ENCODE measurements around the gene TRIP13.
"Not testable (repeated sequence)": the region's sequence is repeated elsewhere in the genome, so short reads cannot be mapped to it uniquely, and the experiment has no call there.

The TRIP13 gene

DNA sequence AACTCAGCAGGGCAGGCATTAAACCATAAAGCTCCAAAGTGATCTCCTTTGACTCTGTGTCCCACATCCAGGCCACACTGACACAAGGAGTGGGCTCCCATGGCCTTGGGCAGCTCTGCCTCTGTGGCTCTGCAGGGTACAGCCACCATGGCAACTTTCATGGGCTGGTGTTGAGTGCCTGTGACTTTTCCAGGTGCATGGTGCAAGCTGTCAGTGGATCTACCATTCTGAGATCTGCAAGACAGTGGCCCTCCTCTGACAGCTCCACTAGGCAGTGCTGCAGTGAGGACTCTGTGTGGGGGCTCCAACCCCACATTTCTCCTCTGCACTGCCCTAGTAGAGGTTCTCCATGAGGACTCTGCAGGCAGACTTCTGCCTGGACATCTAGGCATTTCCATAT is 41.3 kb downstream of the TRIP13 start:
- H3K27ac Mint-ChIP-seq; H3K4me3 Mint-ChIP-seq; DNase-seq (ENCODE audit: low spot score); H3K27me3 Mint-ChIP-seq (ENCODE audit: low read depth); H3K9me3 Mint-ChIP-seq; H3K36me3 Mint-ChIP-seq (ENCODE audit: low read depth): not testable (repeated sequence)
- H3K4me1 Mint-ChIP-seq (ENCODE audit: low read depth) = peaks cover 18% of the 10 kb centered on the region

DNA sequence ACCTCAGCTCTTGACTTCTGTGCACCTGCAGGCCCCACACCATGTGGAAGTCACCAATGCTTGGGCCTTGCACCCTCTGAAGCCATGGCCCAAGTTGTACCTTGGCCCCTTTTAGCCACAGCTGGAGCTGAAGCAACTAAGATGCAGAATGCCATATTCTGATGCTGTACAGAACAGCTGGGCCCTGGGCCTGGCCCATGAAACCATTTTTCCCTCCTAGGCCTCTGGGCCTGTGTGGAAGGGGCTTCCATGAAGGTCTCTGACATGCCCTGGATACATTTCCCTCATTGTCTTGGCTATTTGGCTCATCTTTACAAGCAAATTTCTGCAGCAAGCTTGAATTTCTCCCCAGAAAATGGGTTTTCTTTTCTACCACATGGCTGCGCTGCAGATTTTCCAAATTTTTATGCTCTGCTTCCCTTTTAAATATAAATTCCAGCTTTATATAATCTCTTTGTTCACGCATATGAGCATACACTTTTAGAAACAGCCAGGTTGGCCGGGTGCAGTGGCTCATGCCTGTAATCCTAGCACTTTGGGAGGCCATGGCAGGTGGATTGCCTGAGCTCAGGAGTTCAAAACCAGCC is 41.8 kb downstream of the TRIP13 start:
- not testable (repeated sequence) for H3K36me3 Mint-ChIP-seq (ENCODE audit: low read depth); DNase-seq (ENCODE audit: low spot score)

DNA sequence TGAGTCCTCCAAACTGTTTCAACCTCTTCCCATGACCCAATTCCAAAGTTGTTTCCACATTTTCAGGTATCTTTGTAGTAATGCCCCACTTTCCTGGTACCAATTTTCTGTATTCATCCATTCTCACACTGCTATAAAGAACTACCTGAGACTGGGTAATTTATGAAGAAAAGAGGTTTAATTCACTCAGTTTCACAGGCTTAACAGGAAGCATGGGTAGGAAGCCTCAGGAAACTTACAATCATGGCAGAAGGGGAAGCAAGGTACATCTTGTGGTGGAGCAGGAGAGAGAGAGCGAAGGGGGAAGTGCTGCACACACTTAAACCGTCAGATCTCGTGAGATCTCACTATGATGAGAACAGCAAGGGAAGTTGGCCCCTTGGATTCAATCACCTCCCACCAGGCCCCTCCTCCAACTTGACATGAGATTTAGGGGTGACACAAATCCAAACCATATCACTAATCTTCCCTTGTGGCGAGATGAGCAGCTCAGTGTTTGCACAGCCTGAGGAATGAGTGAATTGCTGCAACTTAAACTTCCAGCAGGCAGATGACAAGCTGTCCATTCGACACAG is 42.9 kb downstream of the TRIP13 start:
- H3K36me3 Mint-ChIP-seq (ENCODE audit: low read depth) = no peaks in the 10 kb centered on the region
- no peak overlapping the region for H3K4me3 Mint-ChIP-seq
- no peak for DNase-seq (ENCODE audit: low spot score)
- H3K27me3 Mint-ChIP-seq (ENCODE audit: low read depth) = peaks cover 3% of the 10 kb centered on the region
- H3K4me1 Mint-ChIP-seq (ENCODE audit: low read depth) = peaks cover 18% of the 10 kb centered on the region
- H3K27ac Mint-ChIP-seq = no peak overlapping the region
- no peaks in the 10 kb centered on the region for H3K9me3 Mint-ChIP-seq

More for the DNA sequence above, 41.8 kb downstream of the TRIP13 start:
- H3K4me3 Mint-ChIP-seq; H3K27ac Mint-ChIP-seq; H3K9me3 Mint-ChIP-seq; H3K27me3 Mint-ChIP-seq (ENCODE audit: low read depth): not testable (repeated sequence)
- H3K4me1 Mint-ChIP-seq (ENCODE audit: low read depth) = peaks cover 18% of the 10 kb centered on the region

DNA sequence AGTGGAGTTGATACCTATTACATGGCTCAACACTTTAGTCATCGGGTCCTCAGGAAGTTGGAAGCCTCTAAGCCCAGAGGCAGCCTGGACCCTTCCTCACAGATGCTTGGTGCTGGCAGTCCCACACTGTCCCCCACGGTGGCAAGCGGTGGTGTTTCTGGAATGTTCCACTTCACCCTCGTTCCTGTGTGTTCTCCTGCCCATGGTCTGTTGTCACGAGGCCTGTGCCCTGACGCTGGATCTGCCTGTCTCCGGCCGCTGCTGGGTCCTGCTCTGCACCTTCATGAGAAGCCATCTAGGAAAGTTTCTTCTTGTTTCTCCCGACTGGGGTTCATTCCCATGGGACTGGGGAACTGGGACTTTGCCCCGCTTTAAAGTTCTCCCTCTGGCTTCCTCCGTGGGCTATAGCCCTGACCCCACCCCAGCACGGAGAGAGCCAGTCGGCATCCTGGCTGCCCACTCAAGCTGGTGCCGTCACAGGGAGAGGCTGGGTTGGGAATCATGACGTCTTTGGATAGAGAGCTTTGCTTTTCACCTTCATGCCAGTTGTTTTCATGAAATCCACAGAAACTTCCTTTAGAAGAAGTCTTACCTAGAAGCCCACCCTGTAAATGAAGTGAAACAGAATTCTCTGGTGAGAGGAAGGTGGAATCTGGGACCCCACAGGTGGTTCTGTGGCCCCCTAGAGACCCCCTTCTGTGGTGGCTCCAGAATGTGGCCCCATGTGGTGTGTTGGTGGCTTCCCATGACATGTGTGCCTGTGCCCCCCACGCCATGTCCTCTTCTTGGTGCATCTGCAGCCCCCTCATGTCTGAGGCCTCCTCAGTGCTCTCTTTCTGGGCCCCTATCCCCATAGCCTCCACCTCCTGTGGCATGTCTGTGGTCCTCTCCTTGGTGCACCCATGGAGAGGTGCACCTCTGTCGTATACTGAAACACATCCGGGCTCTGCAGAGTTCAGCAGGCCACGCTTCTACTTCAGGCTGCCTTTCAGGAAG is 43.8 kb downstream of the TRIP13 start:
- H3K27ac Mint-ChIP-seq = no peak overlapping the region
- no peaks in the 10 kb centered on the region for H3K9me3 Mint-ChIP-seq
- H3K27me3 Mint-ChIP-seq (ENCODE audit: low read depth) = peaks cover 10% of the 10 kb centered on the region
- peaks cover 22% of the 10 kb centered on the region for H3K4me1 Mint-ChIP-seq (ENCODE audit: low read depth)
- DNase-seq (ENCODE audit: low spot score) = no peak
- H3K36me3 Mint-ChIP-seq (ENCODE audit: low read depth) = no peaks in the 10 kb centered on the region
- no peak overlapping the region for H3K4me3 Mint-ChIP-seq

DNA sequence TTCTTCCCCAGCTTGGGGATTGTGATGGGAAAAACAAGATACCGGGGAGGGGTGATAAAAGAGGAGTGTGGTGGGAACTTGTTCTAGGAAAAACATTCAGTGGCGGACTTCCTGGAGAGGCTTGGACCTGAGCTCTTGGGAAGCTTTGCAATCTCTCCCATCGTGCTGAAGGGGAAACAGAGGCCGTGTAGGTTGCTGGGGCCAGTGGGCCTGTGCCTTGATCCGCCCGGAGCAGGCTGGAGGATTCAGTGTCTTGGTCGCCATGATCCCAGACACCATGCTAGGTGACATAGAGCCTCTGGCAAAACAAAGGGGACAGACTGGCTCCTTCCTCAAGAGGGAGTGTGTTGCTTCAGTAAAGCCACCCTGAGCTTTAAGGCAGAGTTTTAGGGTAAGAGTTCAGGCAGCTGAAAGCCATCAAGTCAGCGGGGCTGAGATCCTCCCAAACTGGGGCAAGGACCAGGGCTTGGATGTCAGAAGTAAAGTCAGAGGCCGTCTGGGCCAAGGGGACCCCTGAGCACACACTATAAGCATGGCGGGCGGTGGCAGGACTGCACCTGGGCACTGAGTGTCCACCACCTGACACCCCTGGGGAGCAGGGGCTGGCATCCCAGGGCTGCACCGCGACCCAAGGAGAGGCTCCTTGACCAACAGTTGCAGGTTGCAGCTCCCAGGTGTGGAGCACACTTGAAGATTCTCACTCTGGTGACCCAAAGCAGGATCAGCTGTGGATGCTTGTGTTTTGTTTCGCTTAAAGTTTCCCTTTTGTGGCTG is 44.7 kb downstream of the TRIP13 start:
- peaks cover 14% of the 10 kb centered on the region for H3K27me3 Mint-ChIP-seq (ENCODE audit: low read depth)
- DNase-seq (ENCODE audit: low spot score) = no peak
- H3K4me3 Mint-ChIP-seq = no peak overlapping the region
- no peaks in the 10 kb centered on the region for H3K36me3 Mint-ChIP-seq (ENCODE audit: low read depth)
- no peak overlapping the region for H3K27ac Mint-ChIP-seq
- H3K9me3 Mint-ChIP-seq = no peaks in the 10 kb centered on the region
- peaks cover 25% of the 10 kb centered on the region for H3K4me1 Mint-ChIP-seq (ENCODE audit: low read depth)

DNA sequence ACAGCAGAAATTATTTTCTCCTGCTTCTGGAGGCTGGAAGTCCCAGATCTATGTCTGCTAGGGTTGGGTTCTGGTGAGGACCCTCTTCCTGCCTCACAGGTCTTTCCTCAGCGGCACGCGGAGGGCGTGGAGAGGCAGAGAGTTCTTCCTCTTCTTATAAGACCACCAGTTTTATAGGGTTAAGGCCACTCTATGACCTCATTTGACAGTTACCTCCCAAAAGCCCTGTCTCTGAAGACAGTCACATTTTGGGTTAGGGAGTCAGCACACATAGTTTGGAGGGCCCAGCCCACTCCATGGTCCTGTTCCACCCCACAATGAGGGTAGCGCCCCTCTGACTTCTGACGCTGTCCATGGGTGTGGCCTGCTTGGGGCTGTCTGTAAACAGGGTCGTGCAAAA is 46.7 kb downstream of the TRIP13 start:
- Mint-ChIP-seq H3K36me3 (ENCODE audit: low read depth) (no peaks in the 10 kb centered on the region), H3K4me1 (ENCODE audit: low read depth) (peaks cover 28% of the 10 kb centered on the region), H3K4me3 (no peak overlapping the region), H3K27ac (no peak overlapping the region), H3K9me3 (no peaks in the 10 kb centered on the region), H3K27me3 (ENCODE audit: low read depth) (peaks cover 28% of the 10 kb centered on the region)
- no peak for DNase-seq (ENCODE audit: low spot score)

DNA sequence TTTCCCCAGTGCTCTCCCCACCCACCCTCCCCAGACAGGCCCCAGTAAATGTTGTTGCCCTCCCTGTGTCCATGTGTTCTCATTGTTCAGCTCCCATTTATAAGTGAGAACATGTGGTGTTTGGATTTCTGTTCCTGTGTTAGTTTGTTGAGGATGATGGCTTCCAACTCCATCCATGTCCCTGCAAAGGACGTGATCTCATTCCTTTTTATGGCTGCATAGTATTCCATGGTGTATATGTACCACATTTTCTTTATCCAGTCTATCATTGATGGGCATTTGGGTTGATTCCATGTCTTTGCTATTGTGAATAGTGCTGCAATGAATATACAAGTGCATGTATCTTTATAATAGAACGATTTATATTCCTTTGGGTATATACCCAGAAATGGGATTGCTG is 48.1 kb downstream of the TRIP13 start:
- H3K4me3 Mint-ChIP-seq; H3K27ac Mint-ChIP-seq; DNase-seq (ENCODE audit: low spot score); H3K9me3 Mint-ChIP-seq; H3K36me3 Mint-ChIP-seq (ENCODE audit: low read depth): not testable (repeated sequence)
- Mint-ChIP-seq H3K27me3 (ENCODE audit: low read depth) (peaks cover 42% of the 10 kb centered on the region), H3K4me1 (ENCODE audit: low read depth) (peaks cover 31% of the 10 kb centered on the region)

DNA sequence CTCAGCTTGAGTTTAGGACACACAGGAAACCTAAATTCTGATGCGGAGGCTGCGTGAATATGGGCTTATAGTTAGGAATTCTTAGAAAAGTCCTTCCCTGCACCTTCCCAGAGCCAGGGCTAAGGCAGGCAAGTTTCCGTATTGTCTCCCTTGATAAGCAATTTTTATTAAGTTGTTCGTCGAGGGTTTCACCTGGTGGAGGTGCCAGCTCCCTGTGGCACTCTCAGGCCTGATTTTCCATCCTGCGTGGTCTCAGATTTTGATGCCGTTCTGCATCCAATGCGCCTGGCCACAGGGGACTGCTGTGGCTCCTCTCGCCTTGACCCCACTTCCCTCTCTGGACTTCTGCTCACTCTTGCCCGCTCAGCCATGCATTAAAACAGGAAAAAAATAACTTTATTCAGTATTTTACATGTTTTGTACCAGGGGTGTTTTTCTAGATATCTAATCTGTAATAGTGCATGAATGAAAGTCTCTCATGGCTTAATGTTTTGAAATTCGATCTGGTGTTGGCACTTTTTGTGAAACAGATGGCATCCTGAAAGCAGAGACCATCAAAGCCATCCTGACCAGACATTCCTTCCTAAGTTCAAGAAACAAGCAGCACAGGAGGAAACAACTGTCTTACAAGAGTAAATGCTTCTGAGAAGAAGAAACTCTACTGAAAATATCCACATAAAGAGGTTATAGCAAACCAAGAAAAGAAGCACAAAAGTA is 50.7 kb downstream of the TRIP13 start:
- Mint-ChIP-seq H3K36me3 (ENCODE audit: low read depth) (no peaks in the 10 kb centered on the region), H3K4me3 (no peak overlapping the region), H3K27me3 (ENCODE audit: low read depth) (peaks cover 51% of the 10 kb centered on the region), H3K4me1 (ENCODE audit: low read depth) (peaks cover 36% of the 10 kb centered on the region), H3K9me3 (no peaks in the 10 kb centered on the region), H3K27ac (no peak overlapping the region)
- DNase-seq (ENCODE audit: low spot score) = no peak

DNA sequence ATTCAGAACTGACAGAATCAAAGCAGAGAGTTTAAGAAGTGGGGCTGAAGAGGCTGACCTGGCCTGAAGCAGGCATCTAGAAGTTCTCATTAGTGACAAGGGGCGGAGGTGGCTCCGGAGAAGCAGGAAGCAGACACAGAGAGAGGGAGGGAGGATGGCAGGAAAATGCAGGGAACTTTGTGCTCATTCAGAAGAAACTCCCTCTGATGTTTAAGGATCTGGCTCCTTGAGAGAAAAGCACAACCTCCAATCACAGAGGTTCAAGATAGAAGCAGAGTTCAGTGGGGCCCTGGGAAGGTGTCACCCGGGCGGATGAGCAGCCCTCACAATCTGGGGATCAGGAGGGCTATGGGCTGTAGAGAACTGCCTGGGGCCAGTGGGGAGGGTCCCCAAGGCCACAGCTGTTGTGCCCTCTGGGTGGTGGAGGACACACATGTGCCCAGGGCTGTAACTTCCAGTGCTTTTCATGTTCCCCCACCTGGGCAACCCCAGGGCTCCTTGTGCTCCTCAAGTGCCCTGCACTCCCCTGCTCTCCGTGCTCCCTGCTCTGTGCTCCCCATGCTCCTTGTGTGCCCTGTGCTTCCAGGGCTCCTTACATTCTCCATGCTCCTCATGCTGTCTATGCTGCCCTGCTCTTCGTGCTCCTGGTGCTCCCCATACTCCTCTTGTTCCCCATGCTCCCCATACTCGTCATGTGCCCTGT is 51.4 kb downstream of the TRIP13 start:
- Mint-ChIP-seq H3K4me3 (no peak overlapping the region), H3K27ac (peak overlapping the region; percentile 60), H3K36me3 (ENCODE audit: low read depth) (no peaks in the 10 kb centered on the region), H3K9me3 (no peaks in the 10 kb centered on the region), H3K4me1 (ENCODE audit: low read depth) (peaks cover 38% of the 10 kb centered on the region), H3K27me3 (ENCODE audit: low read depth) (peaks cover 51% of the 10 kb centered on the region)
- DNase-seq (ENCODE audit: low spot score) = no peak

DNA sequence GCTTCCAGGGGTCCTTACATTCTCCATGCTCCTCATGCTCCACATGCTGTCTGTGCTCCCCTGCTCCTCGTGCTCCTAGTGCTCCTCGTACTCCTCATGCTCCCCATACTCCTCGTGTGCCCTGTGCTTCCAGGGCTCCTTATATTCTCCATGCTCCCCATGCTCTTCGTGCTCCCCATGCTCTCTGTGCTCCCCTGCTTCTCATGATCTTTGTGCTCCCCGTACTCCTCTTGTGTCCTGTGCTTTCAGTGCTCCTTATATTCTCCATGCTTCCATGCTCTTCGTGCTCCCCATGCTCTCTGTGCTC is 51.9 kb downstream of the TRIP13 start:
- no peak for DNase-seq (ENCODE audit: low spot score)
- Mint-ChIP-seq H3K4me1 (ENCODE audit: low read depth) (peaks cover 38% of the 10 kb centered on the region), H3K27me3 (ENCODE audit: low read depth) (peaks cover 50% of the 10 kb centered on the region), H3K9me3 (no peaks in the 10 kb centered on the region), H3K36me3 (ENCODE audit: low read depth) (no peaks in the 10 kb centered on the region), H3K4me3 (no peak overlapping the region), H3K27ac (peak overlapping the region; percentile 60)

DNA sequence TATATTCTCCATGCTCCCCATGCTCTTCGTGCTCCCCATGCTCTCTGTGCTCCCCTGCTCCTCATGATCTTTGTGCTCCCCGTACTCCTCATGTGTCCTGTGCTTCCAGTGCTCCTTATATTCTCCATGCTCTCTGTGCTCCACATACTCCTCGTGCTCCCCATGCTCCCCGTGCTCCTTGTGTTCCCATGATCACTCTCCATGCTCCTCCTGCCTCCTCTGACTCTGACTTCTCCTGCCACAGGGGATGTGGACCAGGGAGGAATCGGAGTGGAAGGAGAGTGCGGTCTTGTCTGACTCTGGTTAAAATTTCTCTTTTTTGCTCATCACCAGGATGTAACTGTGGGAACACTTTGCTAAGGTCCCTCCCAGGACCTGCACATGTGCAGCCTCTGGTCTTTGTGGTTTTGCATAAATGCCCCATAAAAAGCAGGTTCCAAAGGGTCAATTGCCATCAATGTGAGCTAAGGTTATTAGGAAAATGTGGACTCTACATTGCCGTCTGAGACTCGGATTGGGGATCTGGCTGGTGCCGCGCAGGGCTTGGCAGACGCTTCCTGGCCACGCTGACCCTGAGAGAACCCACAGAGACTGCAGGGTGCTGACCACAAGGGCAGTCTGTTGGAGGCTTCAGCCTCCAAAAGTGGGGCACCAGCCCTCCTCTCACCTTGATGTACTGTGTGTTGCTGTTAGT is 52.5 kb downstream of the TRIP13 start:
- no peak for DNase-seq (ENCODE audit: low spot score)
- H3K9me3 Mint-ChIP-seq = no peaks in the 10 kb centered on the region
- H3K36me3 Mint-ChIP-seq (ENCODE audit: low read depth) = peaks cover under 1% of the 10 kb centered on the region
- peaks cover 38% of the 10 kb centered on the region for H3K4me1 Mint-ChIP-seq (ENCODE audit: low read depth)
- H3K27ac Mint-ChIP-seq = no peak overlapping the region
- H3K27me3 Mint-ChIP-seq (ENCODE audit: low read depth) = peaks cover 48% of the 10 kb centered on the region
- no peak overlapping the region for H3K4me3 Mint-ChIP-seq

DNA sequence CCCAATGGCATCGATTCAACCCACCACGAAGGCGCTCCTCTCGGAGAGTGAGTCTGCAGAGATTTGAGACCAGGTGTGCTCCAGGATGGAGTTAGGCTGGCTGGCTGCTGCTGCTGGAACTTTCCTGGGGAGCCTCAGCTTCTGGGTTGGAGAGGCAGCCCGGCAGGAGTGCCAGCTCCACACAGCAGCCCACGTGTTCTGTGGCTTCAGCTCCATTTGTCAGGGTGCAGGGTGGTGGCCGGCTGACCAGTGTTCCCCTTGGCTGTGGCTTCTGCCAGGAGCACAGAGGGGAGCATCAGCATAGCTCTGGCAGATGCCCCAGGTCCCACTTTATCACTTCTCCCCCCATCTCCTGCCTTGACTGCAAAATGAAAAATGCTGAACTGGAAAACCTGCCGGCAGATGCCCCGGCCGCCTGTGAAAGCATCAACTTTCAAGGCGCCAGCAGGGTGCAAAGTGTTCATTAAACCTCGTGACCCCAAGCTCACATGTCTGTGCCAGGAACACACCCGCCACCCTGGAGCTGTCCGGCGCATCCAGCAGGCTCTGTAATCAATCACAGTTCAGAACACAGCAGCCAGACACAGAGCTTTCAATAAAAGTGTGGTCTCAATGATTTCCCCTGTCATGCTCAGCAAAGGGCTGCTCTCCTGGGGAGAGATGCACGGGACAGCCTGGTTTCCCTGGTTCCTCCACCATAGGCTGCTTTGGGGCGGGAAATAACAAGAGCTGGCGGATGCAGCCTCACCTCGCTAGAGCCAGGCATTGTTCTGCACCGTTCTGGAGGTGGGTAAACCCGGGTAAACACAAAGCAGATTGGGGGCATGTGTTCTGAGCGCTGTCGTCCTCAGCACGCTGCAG is 53.2 kb downstream of the TRIP13 start:
- Mint-ChIP-seq H3K9me3 (peaks cover 4% of the 10 kb centered on the region), H3K27ac (no peak overlapping the region), H3K36me3 (ENCODE audit: low read depth) (peaks cover 4% of the 10 kb centered on the region), H3K4me3 (no peak overlapping the region), H3K27me3 (ENCODE audit: low read depth) (peaks cover 48% of the 10 kb centered on the region), H3K4me1 (ENCODE audit: low read depth) (peaks cover 38% of the 10 kb centered on the region)
- DNase-seq (ENCODE audit: low spot score) = no peak

Measured in T-helper 2 cell treated with Interferon-gamma antibody and Interleukin-4, amounts not matched to agents 5 μg/mL and 100 μg/mL, for 36 hours (primary cell).